Stomach (tissue), 9 donors: ENCODE results near the gene MAPRE3. TPM values are rescaled to one million over a fixed set of nuclear protein-coding genes. Genes with fewer than 3 reads are reported as not detected.

Experiments used
- DNase-seq, 2 donors: peaks; one replicate each; pipeline versions ENCODE4 v3.0.0 to v3.0.0-alpha.2; 2013 to 2019
- H3K27ac ChIP-seq, 5 donors: fragments of 200-600 bp in 4 of 5; sonication (generic) in 4 of 5; one replicate each; pipeline ENCODE4 v1.5.1; 2013 to 2019; ENCODE audit warnings: mild to moderate bottlenecking in 1 of 5, moderate library complexity in 1 of 5
- H3K27me3 ChIP-seq, 3 donors: fragments of 200-600 bp; sonication (generic); one replicate each; pipeline ENCODE4 v1.5.1; 2017 to 2019; ENCODE audit warnings: mixed run types in 1 of 3
- H3K36me3 ChIP-seq, 4 donors: fragments of 200-600 bp; sonication (generic); 1 replicate in 3 of 4; 2 replicates in 1 of 4; pipeline ENCODE4 v1.5.1; 2016 to 2019
- H3K4me1 ChIP-seq, 4 donors: fragments of 200-600 bp; sonication (generic); one replicate each; pipeline ENCODE4 v1.5.1; 2016 to 2019
- H3K4me3 ChIP-seq, 4 donors: fragments of 200-600 bp; sonication (generic) in 3 of 4; one replicate each; pipeline ENCODE4 v1.5.1; 2016 to 2019; ENCODE audit warnings: mild to moderate bottlenecking in 1 of 4
- H3K9me3 ChIP-seq, 4 donors: fragments of 200-600 bp; sonication (generic); one replicate each; pipeline ENCODE4 v1.5.1; 2016 to 2019
- CTCF ChIP-seq, 7 experiments: fragments of 450-650 bp in 4 of 7; fragments of 200-600 bp in 3 of 7; sonication (generic) in 3 of 7; IDR thresholded peaks; one replicate each; pipeline ENCODE4 v1.5.1; 2016 to 2019; ENCODE audit warnings: antibody characterized with exemption in 7 of 7, control low read depth in 2 of 7, mild to moderate bottlenecking in 1 of 7
- EP300 ChIP-seq: sonication (generic); formaldehyde crosslinking; IDR thresholded peaks from one replicate; pipeline ENCODE4 v1.6.1; 2017; ENCODE audit warnings: antibody characterized with exemption
- POLR2A ChIP-seq, 4 donors: fragments of 450-650 bp; IDR thresholded peaks; one replicate each; pipeline ENCODE4 v1.6.1; 2016; ENCODE audit warnings: antibody characterized with exemption in 4 of 4, control low read depth in 2 of 4, mild to moderate bottlenecking in 1 of 4, moderate library complexity in 1 of 4
- POLR2AphosphoS5 ChIP-seq, 3 donors: sonication (generic); formaldehyde crosslinking; IDR thresholded peaks; one replicate each; pipeline ENCODE4 v1.6.1; 2016; ENCODE audit warnings: antibody characterized with exemption in 3 of 3
- WGBS, 5 donors: extraction: QIAGEN DNeasy Blood & Tissue Kit in 3 of 5; methylation state at CpG; one replicate each; pipeline versions ENCODE4 v1.1.5 to v1.1.7; 2013 to 2018; 5-methylcytosine and 5-hydroxymethylcytosine counted together
- intact Hi-C: fragments of 100-400 bp; cut with DNase I; formaldehyde crosslinking; loops from one replicate; pipeline ENCODE4 v1.15.1; 2023; ENCODE audit warnings: low total_unique reads
- polyA plus RNA-seq, 3 donors: library from polyadenylated mRNA; stranded (reverse); fragments of 200-250 nt; gene quantifications; one replicate each; pipeline ENCODE4 v1.2.3, GENCODE V29; 2013
- total RNA-seq, 5 donors: library from RNA; depleted of rRNA; stranded (reverse); fragments of >200 nt; gene quantifications; one replicate each; pipeline versions ENCODE4 v1.1.0 to v1.2.3, GENCODE V29; 2014 to 2016
- donor health status: healthy with polysubstance abuse.
- donor health status: Bipolar disorder and iron deficiency.
- donor health status: healthy.

Gene MAPRE3
- total and polyA plus RNA-seq, 8 donors: 7.0 to 24.1 (median 13.6) TPM

DNA sequence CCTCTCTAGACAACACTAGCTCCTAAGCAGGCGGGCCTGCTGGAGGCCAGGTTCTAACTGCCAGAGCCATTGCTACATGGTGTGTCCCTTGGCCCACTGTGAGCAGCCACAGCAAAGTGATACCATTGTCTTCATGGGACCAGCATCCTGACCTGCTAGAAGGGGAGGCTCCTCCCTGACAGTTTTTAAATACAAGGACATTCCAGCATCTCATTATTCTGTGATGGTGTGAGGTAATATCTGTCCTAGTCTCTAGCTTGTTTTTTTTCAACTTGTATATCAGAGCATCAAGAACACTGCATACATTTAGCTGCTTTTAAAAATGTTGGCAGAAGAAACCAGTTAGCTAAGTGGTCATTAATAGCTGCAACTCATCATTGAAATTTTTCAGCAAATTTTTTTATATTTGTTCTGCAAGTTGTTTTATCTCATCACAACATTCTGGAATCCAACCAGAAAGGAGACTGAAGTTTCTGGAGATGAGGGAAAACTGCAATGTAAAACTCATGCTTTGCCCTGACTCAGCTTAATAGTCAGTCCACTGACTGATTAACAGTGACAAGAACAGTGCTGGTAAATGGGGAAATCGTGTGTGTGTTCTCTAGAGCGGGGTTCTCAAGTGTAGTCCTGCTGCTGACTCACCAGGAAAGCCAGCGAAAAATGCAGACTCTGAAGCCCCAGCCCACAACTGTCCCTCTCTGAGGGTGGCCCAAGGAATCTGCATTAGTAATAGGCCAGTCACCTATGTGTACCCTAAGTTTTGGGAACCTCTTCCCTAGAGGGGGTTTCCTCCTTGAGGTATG lies 17.8 kb downstream of the MAPRE3 start:
- H3K27me3 ChIP-seq: no peaks in the 10 kb centered on the region
- H3K4me1 ChIP-seq: peaks cover 0 to 1% (median under 1%) of the 10 kb centered on the region in 4 donors
- WGBS, 5 donors: 72 to 83% (median 76%) methylated on average over 4 of the region's 4 CpGs
- intact Hi-C loops: no loop called here
- H3K4me3 ChIP-seq: no peak overlapping the region
- TF ChIP-seq POLR2A (IDR thresholded peaks at IDR 0.05) (no peak), EP300 (no peak), POLR2AphosphoS5 (IDR thresholded peaks at IDR 0.05) (no peak), CTCF (IDR thresholded peaks at IDR 0.05) (no peak)
- no peaks in the 10 kb centered on the region for H3K9me3 ChIP-seq
- peaks cover 0 to 4% (median 0%) of the 10 kb centered on the region in 4 donors for H3K36me3 ChIP-seq
- H3K27ac ChIP-seq: no peak overlapping the region
- DNase-seq: no peak

DNA sequence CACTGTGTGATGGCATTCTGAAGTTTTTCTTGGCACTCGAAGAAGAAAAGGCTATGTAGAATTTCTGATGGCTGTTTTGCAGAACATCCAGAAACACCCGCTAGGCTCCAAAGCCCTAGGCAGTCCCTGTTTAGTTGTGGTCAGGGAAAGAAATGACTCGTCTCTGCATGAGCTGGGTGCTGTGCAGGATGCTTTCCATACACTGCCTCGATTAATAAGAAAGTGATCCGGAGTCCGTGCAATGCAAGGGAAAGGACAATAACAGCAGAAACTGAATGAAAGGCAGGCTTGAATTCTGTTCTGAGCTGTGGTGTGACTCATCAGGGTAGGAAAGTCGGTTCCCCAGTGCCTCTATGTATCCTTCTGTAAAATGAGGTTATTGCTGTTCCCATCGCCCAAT lies 18.7 kb downstream of the MAPRE3 start:
- intact Hi-C loops: no loop called here
- Histone ChIP-seq H3K9me3 (no peaks in the 10 kb centered on the region), H3K27me3 (no peaks in the 10 kb centered on the region), H3K36me3 (peaks cover 0 to 4% (median 0%) of the 10 kb centered on the region in 4 donors), H3K4me1 (no peaks in the 10 kb centered on the region), H3K27ac (no peak overlapping the region), H3K4me3 (no peak overlapping the region)
- WGBS, 5 donors: 81 to 91% (median 90%) methylated on average over 8 of the region's 8 CpGs
- TF ChIP-seq CTCF (IDR thresholded peaks at IDR 0.05) (no peak), POLR2AphosphoS5 (IDR thresholded peaks at IDR 0.05) (no peak)
- no peak for DNase-seq

- no peak for DNase-seq
- peaks cover 0 to under 1% (median 0%) of the 10 kb centered on the region in 4 donors for H3K36me3 ChIP-seq
- no peak overlapping the region for H3K27ac ChIP-seq
- 64 to 71% (median 68%) methylated on average over 5 of the region's 5 CpGs for WGBS, 5 donors
- no peaks in the 10 kb centered on the region for H3K9me3 ChIP-seq
- TF ChIP-seq POLR2A (IDR thresholded peaks at IDR 0.05) (no peak), CTCF (IDR thresholded peaks at IDR 0.05) (no peak)
- no peaks in the 10 kb centered on the region for H3K4me1 ChIP-seq
- H3K27me3 ChIP-seq: no peaks in the 10 kb centered on the region
- H3K4me3 ChIP-seq: no peak overlapping the region
- intact Hi-C loops: no loop called here
Observed at GRCh38 chr2:26991717-26992116, 21.3 kb downstream of the MAPRE3 start.

DNA sequence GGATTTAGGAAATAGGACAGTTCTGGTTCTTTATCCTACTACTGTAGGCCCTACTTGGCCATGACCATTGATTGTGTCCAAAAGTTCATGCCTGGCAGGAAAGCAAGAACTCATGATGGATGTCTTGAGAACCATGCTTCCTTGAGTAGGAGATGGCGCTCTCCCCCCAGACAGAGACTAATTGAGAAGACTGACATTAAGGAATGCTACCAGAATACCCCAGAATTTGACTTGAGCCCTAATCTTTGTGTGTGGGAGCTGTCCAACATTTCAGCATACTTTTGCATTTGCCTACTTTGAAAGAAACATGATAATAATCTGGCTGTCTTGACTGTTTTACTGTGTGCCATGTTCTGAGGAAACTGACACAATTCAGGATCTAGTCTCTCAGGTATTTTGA lies 23.3 kb downstream of the MAPRE3 start:
- intact Hi-C loops: no loop called here
- no peaks in the 10 kb centered on the region for H3K9me3 ChIP-seq
- no peak for TF ChIP-seq POLR2A (IDR thresholded peaks at IDR 0.05)
- TF ChIP-seq CTCF (IDR thresholded peaks at IDR 0.05): no peak
- no peak for TF ChIP-seq EP300
- no peak for TF ChIP-seq POLR2AphosphoS5 (IDR thresholded peaks at IDR 0.05)

More for the DNA sequence above, 23.3 kb downstream of the MAPRE3 start:
- Histone ChIP-seq H3K27ac (no peak overlapping the region), H3K36me3 (no peaks in the 10 kb centered on the region), H3K4me3 (no peak overlapping the region), H3K27me3 (no peaks in the 10 kb centered on the region), H3K4me1 (no peaks in the 10 kb centered on the region)
- peak in 1 of 2 donors; percentile 32 for DNase-seq
- WGBS, 5 donors: 73 to 91% (median 89%) methylated on average over 1 of the region's 1 CpG
